Activated T-helper 1 cell treated with anti-CD3 and anti-CD28 coated beads, Interleukin-12 subunit alpha, Interleukin-12 subunit beta, Interleukin-2, Interleukin-4 antibody, amounts not matched to agents 30 ng/mL and 10 ng/mL and 1 ng/mL, durations not matched to agents 14 hours and 24 hours and 36 hours (primary cell): ENCODE measurements around the gene KIF3A. TPM values are rescaled to one million over a fixed set of nuclear protein-coding genes. Genes with fewer than 3 reads are reported as not detected.

Experiments used
- DNase-seq: peaks from one replicate; pipeline ENCODE4 v3.0.0; 2021; ENCODE audit warnings: low spot score
- H3K27ac Mint-ChIP-seq: one replicate; pipeline ENCODE4 v1.8.0; 2021; ENCODE audit warnings: mild to moderate bottlenecking, mixed read lengths
- H3K27me3 Mint-ChIP-seq: one replicate; pipeline ENCODE4 v1.8.0; 2022; ENCODE audit warnings: mild to moderate bottlenecking, moderate library complexity, mixed read lengths; ENCODE audit not compliant: insufficient read depth
- H3K36me3 Mint-ChIP-seq: one replicate; pipeline ENCODE4 v1.8.0; 2021; ENCODE audit warnings: low read depth, mixed read lengths
- H3K4me1 Mint-ChIP-seq: one replicate; pipeline ENCODE4 v1.8.0; 2021; ENCODE audit warnings: low read depth, mixed read lengths
- H3K4me3 Mint-ChIP-seq: one replicate; pipeline ENCODE4 v1.8.0; 2021; ENCODE audit warnings: mild to moderate bottlenecking, moderate library complexity, mixed read lengths
- H3K9me3 Mint-ChIP-seq: one replicate; pipeline ENCODE4 v1.8.0; 2021; ENCODE audit warnings: mixed read lengths
- intact Hi-C: fragments of 100-400 bp; cut with micrococcal nuclease; formaldehyde crosslinking; loops from one replicate; pipeline ENCODE4 v1.15.1; 2024
- total RNA-seq: library from RNA; stranded (reverse); gene quantifications from 2 replicates; pipeline ENCODE4 v1.2.3, GENCODE V29; 2022

KIF3A gene
- total RNA-seq, 1 donor from 2014 or later, result 66.9 TPM

- Mint-ChIP-seq H3K27ac (peak overlapping the region; percentile 86), H3K36me3 (peaks cover 27% of the 10 kb centered on the region)
- intact Hi-C loops, result loop anchor here (1.0 to 10.0 kb wide), 4 partner anchors 11 to 673 kb away; partner anchors contain the start of genes CSF2 and KIF3A
Measured at GRCh38 chr5:132747616-132748440, 10.5 kb upstream of the KIF3A start.

DNA sequence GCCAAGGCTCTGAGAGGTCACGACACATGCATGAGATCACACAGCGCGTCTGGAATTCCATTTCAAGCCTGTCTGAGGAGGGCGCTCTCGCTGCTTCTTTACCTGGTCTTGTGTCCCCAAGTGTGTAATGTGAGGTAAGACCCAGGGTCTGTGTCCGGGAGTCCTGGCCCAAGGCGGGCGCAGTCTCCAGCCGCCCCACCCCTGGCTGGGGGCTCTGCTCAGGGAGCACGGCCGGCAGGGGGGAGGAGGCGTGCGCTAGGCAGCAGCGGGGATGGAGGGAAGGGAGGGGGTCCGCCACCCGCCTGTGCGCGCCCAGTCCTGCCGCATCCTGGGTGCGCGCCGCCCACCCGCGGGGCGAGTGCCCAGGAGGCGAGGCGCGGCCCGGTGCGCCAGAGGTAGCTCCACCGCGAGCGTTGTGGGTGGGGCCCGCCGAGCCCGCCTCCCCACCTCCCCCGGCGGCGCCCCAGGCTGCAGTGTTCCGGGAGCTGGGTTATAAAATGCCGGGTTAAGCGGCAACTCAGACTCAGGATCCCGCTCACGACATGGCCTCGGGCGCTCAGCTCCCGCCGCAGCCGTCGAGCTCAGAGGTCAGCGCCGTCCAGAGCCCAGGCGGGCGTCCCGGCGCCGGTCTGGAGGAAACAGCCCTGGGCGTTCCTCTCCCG, 9.7 kb upstream of the KIF3A start, which contains the start of gene CCNI2:
Gene CCNI2, plus strand, starts transcription at position 473 of the 662 bp plus-strand sequence. Its CDS starts 70 bp downstream, at position 543.
- H3K4me3 Mint-ChIP-seq, result peak within 1 kb of the TSS; percentile 82
- peak within 1 kb of the TSS; percentile 86 for H3K27ac Mint-ChIP-seq
- peaks cover 20% of the 10 kb centered on the region for H3K27me3 Mint-ChIP-seq
- H3K9me3 Mint-ChIP-seq, result no peaks in the 10 kb centered on the region
- H3K4me1 Mint-ChIP-seq, result peaks cover 45% of the 10 kb centered on the region
- H3K36me3 Mint-ChIP-seq, result peaks cover 20% of the 10 kb centered on the region
- intact Hi-C loops, result loop anchor here (1.0 to 10.0 kb wide), 4 partner anchors 10 to 672 kb away; partner anchors contain the start of genes CSF2 and KIF3A
- DNase-seq, result peak; percentile 65

More at GRCh38 chr5:132747616-132748440, 10.5 kb upstream of the KIF3A start:
- Mint-ChIP-seq H3K4me3 (peak overlapping the region; percentile 75), H3K4me1 (peaks cover 53% of the 10 kb centered on the region), H3K27me3 (peaks cover 21% of the 10 kb centered on the region), H3K9me3 (no peaks in the 10 kb centered on the region)
- DNase-seq, result peak; percentile 59

DNA sequence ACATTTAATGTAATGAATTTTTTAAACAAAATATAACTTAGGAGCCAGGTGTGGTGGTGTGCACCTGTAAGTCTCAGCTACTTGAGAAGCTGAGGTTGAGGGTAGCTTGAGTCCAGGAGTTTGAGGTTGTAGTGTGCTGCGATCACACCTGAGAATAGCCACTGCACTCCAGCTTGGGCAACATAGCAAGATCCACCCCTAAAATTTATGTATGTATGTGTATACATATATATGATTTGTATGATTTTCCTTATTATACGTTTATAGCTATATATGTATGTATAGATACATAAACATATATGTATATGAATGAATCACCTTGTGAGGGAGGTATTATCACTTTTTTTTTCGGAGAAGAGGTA, 9.2 kb upstream of the KIF3A start:
- Mint-ChIP-seq H3K4me3 (peak overlapping the region; percentile 82), H3K27ac (peak overlapping the region; percentile 81), H3K36me3 (peaks cover 17% of the 10 kb centered on the region), H3K27me3 (peaks cover 21% of the 10 kb centered on the region), H3K9me3 (no peaks in the 10 kb centered on the region), H3K4me1 (peaks cover 40% of the 10 kb centered on the region)
- intact Hi-C loops, result loop anchor here (2.0 to 10.0 kb wide), 3 partner anchors 74 to 672 kb away; partner anchors contain the start of gene CSF2
- no peak for DNase-seq

DNA sequence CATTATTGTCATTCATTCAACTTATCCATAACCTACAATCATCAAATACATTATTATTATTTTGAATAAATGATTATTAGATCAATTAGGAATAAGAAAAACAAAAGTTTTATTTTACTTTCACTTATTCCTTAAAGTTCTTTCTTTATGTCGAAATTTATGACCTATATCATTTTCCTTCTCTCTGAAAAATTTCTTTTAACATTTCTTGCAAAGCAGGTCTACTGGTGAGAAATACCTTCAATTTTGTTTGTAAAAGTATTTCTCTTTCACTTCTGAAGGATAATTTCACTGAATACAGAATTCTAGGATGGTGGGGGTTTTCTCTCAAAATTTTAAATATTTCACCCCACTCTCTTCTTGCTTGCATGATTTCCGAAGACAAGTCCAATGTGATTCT, 7.3 kb upstream of the KIF3A start:
- DNase-seq, result no peak
- H3K27ac Mint-ChIP-seq, result no peak overlapping the region
- H3K9me3 Mint-ChIP-seq, result no peaks in the 10 kb centered on the region
- H3K4me1 Mint-ChIP-seq, result peaks cover 21% of the 10 kb centered on the region
- peaks cover 26% of the 10 kb centered on the region for H3K27me3 Mint-ChIP-seq
- no peak overlapping the region for H3K4me3 Mint-ChIP-seq
- peaks cover 6% of the 10 kb centered on the region for H3K36me3 Mint-ChIP-seq
- intact Hi-C loops, result loop anchor here (10.0 kb wide), 1 partner anchor 670 kb away; the partner anchor contains the start of gene CSF2

DNA sequence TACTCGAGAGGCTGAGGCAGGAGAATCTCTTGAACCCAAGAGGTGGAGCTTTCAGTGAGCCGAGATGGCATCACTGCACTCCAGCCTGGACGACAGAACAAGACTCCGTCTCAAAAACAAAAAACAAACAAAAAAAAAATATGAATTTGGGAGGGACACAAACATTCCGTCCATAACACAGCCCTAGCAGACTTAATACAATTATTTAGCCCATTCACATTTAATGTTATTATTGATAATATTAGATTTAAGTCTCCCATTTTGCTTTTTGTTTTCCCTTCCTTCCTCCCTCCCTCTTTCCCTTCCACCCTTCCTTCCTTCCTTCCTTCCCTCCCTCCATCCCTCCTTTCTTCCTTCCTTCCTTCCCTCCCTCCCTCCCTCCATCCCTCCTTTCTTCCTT, 5.3 kb upstream of the KIF3A start:
- H3K27ac Mint-ChIP-seq, result no peak overlapping the region
- DNase-seq, result no peak
- intact Hi-C loops, result loop anchor here (10.0 kb wide), 1 partner anchor 668 kb away; the partner anchor contains the start of gene CSF2
- peaks cover 20% of the 10 kb centered on the region for H3K4me1 Mint-ChIP-seq
- no peak overlapping the region for H3K4me3 Mint-ChIP-seq
- no peaks in the 10 kb centered on the region for H3K36me3 Mint-ChIP-seq
- H3K27me3 Mint-ChIP-seq, result peaks cover 29% of the 10 kb centered on the region
- H3K9me3 Mint-ChIP-seq, result no peaks in the 10 kb centered on the region

DNA sequence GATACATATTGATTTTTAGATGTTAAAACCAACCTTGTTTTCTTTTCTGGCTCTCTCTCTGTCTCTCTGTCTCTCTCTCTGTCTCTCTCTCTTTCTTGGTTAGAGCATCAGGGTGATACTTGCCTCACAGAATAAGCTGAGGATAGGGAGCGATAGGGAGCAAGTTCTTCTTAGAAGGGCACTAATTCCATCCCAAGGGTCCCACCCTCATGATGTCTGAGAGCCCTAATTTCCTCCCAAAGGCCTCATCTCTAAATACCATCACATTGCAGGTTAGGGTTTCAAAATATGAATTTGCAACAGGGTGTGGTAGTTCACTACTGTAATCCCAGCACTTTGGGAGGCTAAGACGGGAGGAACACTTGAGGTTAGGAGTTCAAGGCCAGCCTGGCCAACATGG, 4.8 kb upstream of the KIF3A start:
- no peaks in the 10 kb centered on the region for H3K36me3 Mint-ChIP-seq
- H3K4me3 Mint-ChIP-seq, result no peak overlapping the region
- peaks cover 23% of the 10 kb centered on the region for H3K4me1 Mint-ChIP-seq
- intact Hi-C loops, result loop anchor here (10.0 kb wide), 1 partner anchor 667 kb away; the partner anchor contains the start of gene CSF2
- no peak overlapping the region for H3K27ac Mint-ChIP-seq
- DNase-seq, result no peak
- no peaks in the 10 kb centered on the region for H3K9me3 Mint-ChIP-seq
- H3K27me3 Mint-ChIP-seq, result peaks cover 29% of the 10 kb centered on the region

GRCh38 chr5:132739232-132739631, 1.9 kb upstream of the KIF3A start:
- peaks cover 18% of the 10 kb centered on the region for H3K27me3 Mint-ChIP-seq
- no peak overlapping the region for H3K27ac Mint-ChIP-seq
- H3K4me1 Mint-ChIP-seq, result peaks cover 40% of the 10 kb centered on the region
- no peak overlapping the region for H3K4me3 Mint-ChIP-seq
- no peaks in the 10 kb centered on the region for H3K9me3 Mint-ChIP-seq
- DNase-seq, result no peak
- no peaks in the 10 kb centered on the region for H3K36me3 Mint-ChIP-seq
- intact Hi-C loops, result no loop called here

GRCh38 chr5:132737982-132738681, 786 bp upstream of the KIF3A start:
- Mint-ChIP-seq H3K4me1 (peaks cover 51% of the 10 kb centered on the region), H3K36me3 (peaks cover 5% of the 10 kb centered on the region), H3K27ac (peak overlapping the region; percentile 93), H3K4me3 (peak overlapping the region; percentile 87), H3K27me3 (peaks cover 14% of the 10 kb centered on the region), H3K9me3 (no peaks in the 10 kb centered on the region)
- DNase-seq, result no peak
- intact Hi-C loops, result loop anchor here (1.0 to 2.0 kb wide), 7 partner anchors 9 to 313 kb away; partner anchors contain the start of genes AFF4, CCNI2, GDF9 and UQCRQ

DNA sequence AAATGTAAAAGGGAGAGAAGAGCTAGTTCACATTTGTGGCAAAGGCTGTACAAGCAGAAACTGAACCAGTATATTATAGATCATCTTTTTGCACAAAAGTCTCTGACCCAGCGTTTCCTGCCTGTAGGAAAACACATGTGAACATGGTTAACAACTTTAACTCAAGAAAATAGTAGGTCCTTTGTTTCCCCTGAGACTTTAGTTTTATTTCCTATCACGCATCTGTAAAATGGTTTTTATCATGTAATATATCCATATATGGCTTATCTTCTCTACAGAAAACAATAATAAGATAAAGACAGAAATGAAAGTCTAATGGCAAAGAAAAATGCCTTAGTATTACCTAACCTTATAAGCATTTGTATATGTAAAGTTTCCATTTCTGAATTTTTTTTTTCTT, 2.7 kb downstream of the KIF3A start:
- H3K27ac Mint-ChIP-seq, result no peak overlapping the region
- peaks cover 15% of the 10 kb centered on the region for H3K36me3 Mint-ChIP-seq
- peak overlapping the region; percentile 23 for H3K4me3 Mint-ChIP-seq
- intact Hi-C loops, result no loop called here
- no peaks in the 10 kb centered on the region for H3K9me3 Mint-ChIP-seq
- H3K27me3 Mint-ChIP-seq, result peaks cover 4% of the 10 kb centered on the region
- H3K4me1 Mint-ChIP-seq, result peaks cover 55% of the 10 kb centered on the region
- no peak for DNase-seq

DNA sequence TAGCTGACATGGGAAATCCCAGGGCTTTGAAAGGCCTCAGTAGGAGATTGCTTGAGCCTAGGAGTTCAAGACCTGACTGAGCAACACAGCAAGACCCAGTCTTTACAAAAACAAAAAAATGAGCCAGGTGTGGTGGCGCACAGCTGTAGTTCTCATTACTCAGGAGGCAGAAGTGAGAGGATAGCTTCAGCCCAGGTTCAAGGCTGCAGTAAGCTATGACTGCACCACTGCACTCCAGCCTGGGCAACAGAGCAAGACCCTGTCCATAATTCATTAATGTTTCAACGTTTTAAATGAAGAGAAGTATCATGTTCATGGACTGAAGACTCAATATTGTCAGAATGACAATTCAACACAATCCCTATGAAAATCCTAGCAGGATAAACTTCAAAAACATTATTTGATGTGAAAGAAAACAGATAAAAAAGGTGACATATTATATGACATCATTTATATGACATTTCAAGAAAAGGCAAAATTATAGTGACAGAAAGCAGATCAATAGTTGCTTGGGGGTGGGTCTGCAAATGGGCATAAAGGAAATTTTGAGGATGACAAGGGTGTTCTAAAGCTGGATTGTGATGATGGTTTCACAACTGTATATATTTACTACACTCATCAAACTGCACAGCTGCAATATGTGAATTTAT, 3.7 kb downstream of the KIF3A start:
- Mint-ChIP-seq H3K27me3 (no peaks in the 10 kb centered on the region), H3K27ac (no peak overlapping the region), H3K36me3 (peaks cover 20% of the 10 kb centered on the region), H3K4me3 (no peak overlapping the region), H3K4me1 (peaks cover 51% of the 10 kb centered on the region), H3K9me3 (no peaks in the 10 kb centered on the region)
- intact Hi-C loops, result no loop called here
- no peak for DNase-seq

- Mint-ChIP-seq H3K9me3 (no peaks in the 10 kb centered on the region), H3K4me3 (no peak overlapping the region), H3K27me3 (no peaks in the 10 kb centered on the region), H3K4me1 (peaks cover 28% of the 10 kb centered on the region), H3K36me3 (peaks cover 37% of the 10 kb centered on the region), H3K27ac (no peak overlapping the region)
- DNase-seq, result no peak
- intact Hi-C loops, result no loop called here
Measured at GRCh38 chr5:132729896-132730295, 7.5 kb downstream of the KIF3A start.

GRCh38 chr5:132725745-132726144, 11.6 kb downstream of the KIF3A start:
- peaks cover 7% of the 10 kb centered on the region for H3K4me1 Mint-ChIP-seq
- H3K27ac Mint-ChIP-seq, result no peak overlapping the region
- no peaks in the 10 kb centered on the region for H3K27me3 Mint-ChIP-seq
- intact Hi-C loops, result no loop called here
- H3K4me3 Mint-ChIP-seq, result no peak overlapping the region
- DNase-seq, result no peak
- peaks cover 38% of the 10 kb centered on the region for H3K36me3 Mint-ChIP-seq
- no peaks in the 10 kb centered on the region for H3K9me3 Mint-ChIP-seq
